ENCODE measurements around the gene NUDT15.
A peak's percentile ranks its signal among the peaks of the same experiment; 100 is the strongest.
"Not testable (repeated sequence)": the region's sequence is repeated elsewhere in the genome, so short reads cannot be mapped to it uniquely, and the experiment has no call there.

The NUDT15 gene

DNA sequence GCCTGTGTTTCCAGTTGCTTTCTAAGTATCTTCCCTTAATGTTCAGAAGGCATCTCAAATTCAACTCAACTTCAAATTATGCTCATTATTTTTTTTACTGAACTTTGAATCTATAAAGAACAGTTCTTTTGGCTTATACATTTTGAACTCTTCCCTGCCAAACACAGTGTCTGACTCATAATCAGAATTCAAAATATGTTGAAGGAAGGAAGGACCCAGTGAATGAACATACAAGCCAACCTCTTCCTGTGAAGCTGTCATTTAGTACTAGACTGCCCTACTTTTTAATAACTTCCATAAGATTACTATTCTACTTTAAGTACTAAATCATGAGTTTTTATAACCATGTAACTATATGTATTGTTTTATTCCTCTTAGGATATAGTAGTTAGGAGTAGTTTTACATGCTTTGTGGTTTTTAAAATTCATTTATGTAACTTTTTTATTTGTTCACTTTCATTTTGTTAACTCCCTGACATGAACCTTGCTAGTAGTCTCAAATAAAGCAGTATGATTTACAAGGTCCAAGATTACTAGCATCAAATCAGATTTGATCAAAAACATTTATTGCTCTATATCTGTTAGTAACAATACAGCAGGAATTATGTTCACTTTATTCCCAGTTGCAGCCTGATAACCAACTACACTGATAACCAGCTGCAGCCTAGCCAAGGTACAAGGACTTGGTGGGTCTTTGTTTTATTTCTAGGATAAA is 6.4 kb downstream of the NUDT15 start:
- Histone ChIP-seq H3K27ac (peak overlapping the region; percentile 34), H3K4me3 (ENCODE audit: low read depth, low read length) (no peak overlapping the region), H3K36me3 (replicated peaks) (no peaks in the 10 kb centered on the region), H3K27me3 (replicated peaks) (no peaks in the 10 kb centered on the region)
- in situ Hi-C loops (cut with HindIII; ENCODE audit: low pct_ligation_motif_present, low sequenced_read_pairs) = no loop called here
- peak; percentile 35 for DNase-seq
- TF ChIP-seq CTCF (IDR thresholded peaks at IDR 0.05; ENCODE audit: low read depth, low read length, missing control alignments) = no peak

- no peaks in the 10 kb centered on the region for H3K27me3 ChIP-seq (replicated peaks)
- TF ChIP-seq CTCF (IDR thresholded peaks at IDR 0.05; ENCODE audit: low read depth, low read length, missing control alignments) = no peak
- no peak overlapping the region for H3K27ac ChIP-seq
- in situ Hi-C loops (cut with HindIII; ENCODE audit: low pct_ligation_motif_present, low sequenced_read_pairs) = no loop called here
- DNase-seq = no peak
- no peak overlapping the region for H3K4me3 ChIP-seq (ENCODE audit: low read depth, low read length)
- H3K36me3 ChIP-seq (replicated peaks) = peaks cover 12% of the 10 kb centered on the region
Measured at GRCh38 chr13:48050550-48050949, 13.0 kb downstream of the NUDT15 start.

DNA sequence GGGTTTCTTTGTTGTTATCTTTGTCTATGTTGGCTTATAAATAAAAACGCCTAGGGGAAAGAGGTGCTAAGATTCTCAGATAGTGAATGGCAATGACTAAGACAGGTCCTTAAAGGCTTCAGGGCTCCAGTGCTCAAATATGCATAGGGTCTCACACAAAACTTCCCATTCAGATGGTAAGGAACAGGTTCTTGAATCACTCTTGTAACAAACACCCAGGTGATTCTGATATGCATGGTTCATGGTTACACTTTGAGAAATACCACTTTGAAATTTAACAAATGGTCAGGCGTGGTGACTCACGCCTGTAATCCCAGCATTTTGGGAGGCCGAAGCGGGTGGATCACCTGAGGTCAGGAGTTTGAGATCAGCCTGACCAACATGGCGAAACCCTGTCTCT is 17.1 kb downstream of the NUDT15 start:
- in situ Hi-C loops (cut with HindIII; ENCODE audit: low pct_ligation_motif_present, low sequenced_read_pairs) = no loop called here
- TF ChIP-seq CTCF (IDR thresholded peaks at IDR 0.05; ENCODE audit: low read depth, low read length, missing control alignments) = no peak
- no peak overlapping the region for H3K27ac ChIP-seq
- no peaks in the 10 kb centered on the region for H3K27me3 ChIP-seq (replicated peaks)
- no peak for DNase-seq
- no peak overlapping the region for H3K4me3 ChIP-seq (ENCODE audit: low read depth, low read length)
- peaks cover 12% of the 10 kb centered on the region for H3K36me3 ChIP-seq (replicated peaks)

DNA sequence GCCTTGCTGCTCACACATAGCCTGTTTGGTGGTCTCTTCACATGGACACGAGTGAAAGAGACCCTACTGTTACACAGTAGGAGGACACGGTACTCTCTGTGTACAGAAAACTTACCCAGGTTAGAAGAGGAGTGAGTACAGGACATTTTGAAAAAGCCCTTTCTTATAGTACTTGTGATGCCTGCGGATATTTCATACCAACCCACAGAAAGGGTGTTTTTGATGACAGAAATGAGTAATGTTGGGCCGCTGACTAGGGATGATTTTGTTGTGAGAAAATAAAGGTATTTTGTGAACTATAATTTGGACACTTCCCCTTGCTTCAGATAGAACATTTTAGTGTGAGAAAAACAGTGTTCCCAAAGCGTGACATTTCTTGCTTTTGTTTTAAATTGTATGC is 18.2 kb downstream of the NUDT15 start:
- peaks cover 12% of the 10 kb centered on the region for H3K36me3 ChIP-seq (replicated peaks)
- no peaks in the 10 kb centered on the region for H3K27me3 ChIP-seq (replicated peaks)
- H3K27ac ChIP-seq = no peak overlapping the region
- no peak for DNase-seq
- H3K4me3 ChIP-seq (ENCODE audit: low read depth, low read length) = no peak overlapping the region
- TF ChIP-seq CTCF (IDR thresholded peaks at IDR 0.05; ENCODE audit: low read depth, low read length, missing control alignments) = no peak
- in situ Hi-C loops (cut with HindIII; ENCODE audit: low pct_ligation_motif_present, low sequenced_read_pairs) = no loop called here

DNA sequence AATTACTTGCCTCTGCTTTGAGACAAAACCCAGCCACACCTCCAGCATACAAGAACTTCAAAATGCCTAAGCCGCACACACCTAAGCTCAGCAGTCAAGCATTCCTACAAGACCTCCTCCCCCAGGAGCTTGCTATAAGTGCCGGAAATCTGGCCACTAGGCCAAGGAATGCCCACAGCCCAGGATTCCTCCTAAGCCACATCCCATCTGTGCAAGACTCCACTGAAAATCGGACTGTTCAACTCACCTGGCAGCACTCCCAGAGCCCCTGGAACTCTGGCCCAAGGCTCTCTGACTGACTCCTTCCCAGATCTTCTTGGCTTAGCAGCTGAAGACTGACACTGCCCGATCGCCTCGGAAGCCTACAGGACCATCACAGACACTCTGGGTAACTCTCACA is 21.0 kb downstream of the NUDT15 start:
- H3K36me3 ChIP-seq (replicated peaks); H3K4me3 ChIP-seq (ENCODE audit: low read depth, low read length); in situ Hi-C loops (cut with HindIII; ENCODE audit: low pct_ligation_motif_present, low sequenced_read_pairs); H3K27ac ChIP-seq; H3K27me3 ChIP-seq (replicated peaks); DNase-seq: not testable (repeated sequence)

DNA sequence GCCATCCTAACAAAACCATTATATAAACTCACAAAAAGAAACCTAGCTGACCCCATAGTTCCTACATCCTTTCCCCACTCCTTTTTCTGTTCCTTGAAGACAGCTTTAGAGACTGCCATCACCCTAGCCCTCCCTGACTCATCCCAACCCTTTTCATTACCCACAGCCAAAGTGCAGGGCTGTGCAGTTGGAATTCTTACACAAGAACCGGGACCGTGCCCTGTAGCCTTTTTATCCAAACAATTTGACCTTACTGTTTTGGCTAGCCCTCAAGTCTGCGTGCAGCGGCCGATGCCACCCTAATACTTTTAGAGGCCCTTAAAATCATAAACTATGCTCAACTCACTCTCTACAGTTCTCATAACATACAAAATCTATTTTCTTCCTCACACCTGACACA is 22.4 kb downstream of the NUDT15 start:
- H3K36me3 ChIP-seq (replicated peaks); in situ Hi-C loops (cut with HindIII; ENCODE audit: low pct_ligation_motif_present, low sequenced_read_pairs); H3K27ac ChIP-seq; DNase-seq; H3K4me3 ChIP-seq (ENCODE audit: low read depth, low read length); H3K27me3 ChIP-seq (replicated peaks): not testable (repeated sequence)
